ENCODE results near the gene FAM13B. TPM values are rescaled to one million over a fixed set of nuclear protein-coding genes. Genes with fewer than 3 reads are reported as not detected.
A peak's percentile ranks its signal among the peaks of the same experiment; 100 is the strongest.

FAM13B gene
- total and polyA plus RNA-seq, 9 of the 15 experiments (the other 6 are each of a cell fraction or from before 2014, with no cell fraction given) = 2.3 to 21.6 (median 14.1) TPM

DNA sequence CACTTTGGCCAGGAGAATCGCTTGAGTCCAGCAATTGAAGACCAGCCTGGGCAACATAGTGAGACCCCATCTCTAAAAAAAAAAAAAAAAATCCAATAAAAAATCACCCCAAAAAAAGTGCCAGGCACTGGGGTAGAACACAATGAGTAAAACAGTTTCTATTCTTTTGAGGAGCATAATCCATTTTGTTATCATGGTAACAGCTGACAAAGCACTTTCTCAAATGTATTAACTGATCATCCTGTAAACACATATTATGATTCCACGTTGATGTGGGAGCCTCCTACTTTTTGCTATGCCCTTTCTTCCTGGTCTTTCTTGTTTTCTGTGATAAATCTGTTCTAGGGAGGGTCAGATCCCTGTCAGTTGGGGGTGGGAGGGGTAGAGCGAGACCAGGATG is 20.7 kb upstream of the FAM13B start:
- intact Hi-C loops (cut with micrococcal nuclease) = no loop called here
- TF ChIP-seq ZNF316 (IDR thresholded peaks at IDR 0.05) (peak; percentile 94), U2AF2 (optimal IDR thresholded peaks at IDR 0.05; ENCODE audit: low read depth, low read length) (no peak), ARNT (IDR thresholded peaks at IDR 0.05) (no peak), EZH2 (IDR thresholded peaks at IDR 0.05; ENCODE audit: borderline replicate concordance, low read depth, low read length) (no peak), MAFK (IDR thresholded peaks at IDR 0.05; ENCODE audit: low read length) (peak; percentile 77), FOXJ3 (CRISPR knock-in tag; IDR thresholded peaks at IDR 0.05) (no peak), GATAD2B (IDR thresholded peaks at IDR 0.05; ENCODE audit: borderline replicate concordance) (no peak), ADNP (tag; IDR thresholded peaks at IDR 0.05) (no peak), MAFG (tag; conservative IDR thresholded peaks at IDR 0.05) (peak; percentile 88), XRCC4 (IDR thresholded peaks at IDR 0.05; ENCODE audit: extremely low read depth, insufficient read depth, insufficient read length) (no peak), MYC (IDR thresholded peaks at IDR 0.05; ENCODE audit: low read depth, low read length) (no peak), MYC (CRISPR knock-in tag; IDR thresholded peaks at IDR 0.05; ENCODE audit: borderline replicate concordance, low read depth) (no peak), MAFF (IDR thresholded peaks at IDR 0.05; ENCODE audit: low read length) (peak; percentile 78), PTRF (tag; IDR thresholded peaks at IDR 0.05) (no peak), C11orf30 (IDR thresholded peaks at IDR 0.05; ENCODE audit: low read depth) (peak; percentile 90)
- TF ChIP-seq, protein P1, sequence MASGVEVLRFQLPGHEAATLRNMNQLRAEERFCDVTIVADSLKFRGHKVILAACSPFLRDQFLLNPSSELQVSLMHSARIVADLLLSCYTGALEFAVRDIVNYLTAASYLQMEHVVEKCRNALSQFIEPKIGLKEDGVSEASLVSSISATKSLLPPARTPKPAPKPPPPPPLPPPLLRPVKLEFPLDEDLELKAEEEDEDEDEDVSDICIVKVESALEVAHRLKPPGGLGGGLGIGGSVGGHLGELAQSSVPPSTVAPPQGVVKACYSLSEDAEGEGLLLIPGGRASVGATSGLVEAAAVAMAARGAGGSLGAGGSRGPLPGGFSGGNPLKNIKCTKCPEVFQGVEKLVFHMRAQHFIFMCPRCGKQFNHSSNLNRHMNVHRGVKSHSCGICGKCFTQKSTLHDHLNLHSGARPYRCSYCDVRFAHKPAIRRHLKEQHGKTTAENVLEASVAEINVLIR (CRISPR knock-in tag; IDR thresholded peaks at IDR 0.05) = no peak
- TF ChIP-seq, protein P2, sequence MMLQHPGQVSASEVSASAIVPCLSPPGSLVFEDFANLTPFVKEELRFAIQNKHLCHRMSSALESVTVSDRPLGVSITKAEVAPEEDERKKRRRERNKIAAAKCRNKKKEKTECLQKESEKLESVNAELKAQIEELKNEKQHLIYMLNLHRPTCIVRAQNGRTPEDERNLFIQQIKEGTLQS (IDR thresholded peaks at IDR 0.05) = no peak
- TF ChIP-seq, protein P2 (CRISPR knock-in tag; conservative IDR thresholded peaks at IDR 0.05) = no peak
- TF ChIP-seq, protein P3, sequence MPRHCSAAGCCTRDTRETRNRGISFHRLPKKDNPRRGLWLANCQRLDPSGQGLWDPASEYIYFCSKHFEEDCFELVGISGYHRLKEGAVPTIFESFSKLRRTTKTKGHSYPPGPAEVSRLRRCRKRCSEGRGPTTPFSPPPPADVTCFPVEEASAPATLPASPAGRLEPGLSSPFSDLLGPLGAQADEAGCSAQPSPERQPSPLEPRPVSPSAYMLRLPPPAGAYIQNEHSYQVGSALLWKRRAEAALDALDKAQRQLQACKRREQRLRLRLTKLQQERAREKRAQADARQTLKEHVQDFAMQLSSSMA (CRISPR knock-in tag; IDR thresholded peaks at IDR 0.05) = no peak
- TF ChIP-seq, protein P4, sequence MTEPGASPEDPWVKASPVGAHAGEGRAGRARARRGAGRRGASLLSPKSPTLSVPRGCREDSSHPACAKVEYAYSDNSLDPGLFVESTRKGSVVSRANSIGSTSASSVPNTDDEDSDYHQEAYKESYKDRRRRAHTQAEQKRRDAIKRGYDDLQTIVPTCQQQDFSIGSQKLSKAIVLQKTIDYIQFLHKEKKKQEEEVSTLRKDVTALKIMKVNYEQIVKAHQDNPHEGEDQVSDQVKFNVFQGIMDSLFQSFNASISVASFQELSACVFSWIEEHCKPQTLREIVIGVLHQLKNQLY (CRISPR knock-in tag; conservative IDR thresholded peaks at IDR 0.05) = no peak
- TF ChIP-seq, protein P5, sequence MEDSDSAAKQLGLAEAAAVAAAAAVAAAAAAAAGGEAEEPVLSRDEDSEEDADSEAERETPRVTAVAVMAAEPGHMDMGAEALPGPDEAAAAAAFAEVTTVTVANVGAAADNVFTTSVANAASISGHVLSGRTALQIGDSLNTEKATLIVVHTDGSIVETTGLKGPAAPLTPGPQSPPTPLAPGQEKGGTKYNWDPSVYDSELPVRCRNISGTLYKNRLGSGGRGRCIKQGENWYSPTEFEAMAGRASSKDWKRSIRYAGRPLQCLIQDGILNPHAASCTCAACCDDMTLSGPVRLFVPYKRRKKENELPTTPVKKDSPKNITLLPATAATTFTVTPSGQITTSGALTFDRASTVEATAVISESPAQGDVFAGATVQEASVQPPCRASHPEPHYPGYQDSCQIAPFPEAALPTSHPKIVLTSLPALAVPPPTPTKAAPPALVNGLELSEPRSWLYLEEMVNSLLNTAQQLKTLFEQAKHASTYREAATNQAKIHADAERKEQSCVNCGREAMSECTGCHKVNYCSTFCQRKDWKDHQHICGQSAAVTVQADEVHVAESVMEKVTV (CRISPR knock-in tag; IDR thresholded peaks at IDR 0.05) = no peak

More for the DNA sequence above, 20.7 kb upstream of the FAM13B start:
- Histone ChIP-seq H4K20me1 (replicated peaks; ENCODE audit: control insufficient read depth, insufficient read depth, low read length) (no peaks in the 10 kb centered on the region), H3K27me3 (ENCODE audit: control insufficient read depth in 2 of 2, insufficient read depth in 2 of 2, low read length in 2 of 2) (no peaks in the 10 kb centered on the region), H3K36me3 (ENCODE audit: control insufficient read depth, insufficient read depth, low read length) (no peaks in the 10 kb centered on the region), H3K9me1 (ENCODE audit: control insufficient read depth, insufficient read depth, low read length) (no peaks in the 10 kb centered on the region), H3K4me2 (ENCODE audit: insufficient read depth, low read length) (no peak overlapping the region), H3K9ac (ENCODE audit: insufficient read depth in 1 of 2, low read depth in 2 of 2, low read length in 2 of 2) (no peak overlapping the region), H3K79me2 (ENCODE audit: control insufficient read depth, insufficient read depth, low read length) (no peaks in the 10 kb centered on the region), H3K4me3 (no peak overlapping the region), H3K4me1 (replicated peaks in 1 of 2; ENCODE audit: control insufficient read depth in 2 of 2, insufficient read depth in 2 of 2, low read length in 2 of 2) (peaks cover 6 to 11% of the 10 kb centered on the region in 2 experiments; a peak in 4 of 5 replicates), H3K27ac (ENCODE audit: extremely low read depth, low read depth, low read length) (no peak overlapping the region), H3K9me3 (replicated peaks; ENCODE audit: control insufficient read depth, insufficient read depth, low read depth, low read length) (no peaks in the 10 kb centered on the region), H2AFZ (ENCODE audit: low read depth, low read length) (no peak overlapping the region)
- WGBS (ENCODE audit: insufficient coverage, low coverage, missing lambda C conversion rate) = 12% methylated on average over 3 of the region's 3 CpGs
- FAIRE-seq (no peak), DNase-seq (ENCODE audit: extremely low read depth in 1 of 4, low spot score in 3 of 4) (no peak), ATAC-seq (no peak)
- CTCF ChIA-PET (ENCODE audit: low intra/inter-chr PET ratio) = no interaction called here
- POLR2A ChIA-PET = no interaction called here
- BruUV-seq (replicated peaks) = no TSS peak
- in situ Hi-C loops (cut with MboI) = no loop called here
